Smooth muscle cell (in vitro differentiated cells): Measurements from ENCODE around the gene EFHC1. TPM values are rescaled to one million over a fixed set of nuclear protein-coding genes. Genes with fewer than 3 reads are reported as not detected.
"Not testable (repeated sequence)": the region's sequence is repeated elsewhere in the genome, so short reads cannot be mapped to it uniquely, and the experiment has no call there.

Experiments used
- DNase-seq: peaks from one replicate; lab custom pipeline; 2025; ENCODE audit not compliant: unreplicated experiment; lab: John Stamatoyannopoulos, UW
- H2AFZ ChIP-seq: fragments of 200-600 bp; sonication (generic); 2 replicates; pipeline ENCODE4 v1.6.0; 2016; ENCODE audit warnings: antibody characterized with exemption, low read depth, mild to moderate bottlenecking
- H3F3A ChIP-seq: fragments of 200-600 bp; sonication (generic); 2 replicates; pipeline ENCODE4 v1.6.0; 2017; ENCODE audit warnings: antibody characterized with exemption, low read depth
- H3K27ac ChIP-seq: fragments of 200-600 bp; sonication (generic); 2 replicates; pipeline ENCODE4 v1.5.1; 2016; ENCODE audit warnings: low read depth, mild to moderate bottlenecking
- H3K27me3 ChIP-seq: fragments of 200-600 bp; sonication (generic); 2 replicates; pipeline ENCODE4 v1.6.1; 2016; ENCODE audit warnings: low read depth, mild to moderate bottlenecking
- H3K36me3 ChIP-seq: fragments of 200-600 bp; sonication (generic); 2 replicates; pipeline ENCODE4 v1.5.1; 2016; ENCODE audit warnings: low read depth
- H3K4me1 ChIP-seq: fragments of 200-600 bp; sonication (generic); 2 replicates; pipeline ENCODE4 v1.5.1; 2016; ENCODE audit warnings: low read depth
- H3K4me2 ChIP-seq: fragments of 200-600 bp; sonication (generic); 2 replicates; pipeline ENCODE4 v1.6.0; 2016; ENCODE audit warnings: mild to moderate bottlenecking
- H3K4me3 ChIP-seq: fragments of 200-600 bp; sonication (generic); 2 replicates; pipeline ENCODE4 v1.5.1; 2016; ENCODE audit warnings: mild to moderate bottlenecking
- H3K79me2 ChIP-seq: fragments of 200-600 bp; sonication (generic); 2 replicates; pipeline ENCODE4 v1.6.0; 2016; ENCODE audit warnings: low read depth, mild to moderate bottlenecking
- H3K9ac ChIP-seq: fragments of 200-600 bp; sonication (generic); 2 replicates; pipeline ENCODE4 v1.6.0; 2016; ENCODE audit warnings: low read depth
- H3K9me3 ChIP-seq: fragments of 200-600 bp; sonication (generic); replicated peaks from 2 replicates; pipeline ENCODE4 v1.5.1; 2016; ENCODE audit warnings: low read depth
- H4K20me1 ChIP-seq: fragments of 200-600 bp; sonication (generic); 2 replicates; pipeline ENCODE4 v1.6.0; 2016; ENCODE audit warnings: low read depth
- WGBS: methylation state at CpG from one replicate; pipeline ENCODE4 v1.1.7; 2016; ENCODE audit warnings: low lambda C conversion rate; 5-methylcytosine and 5-hydroxymethylcytosine counted together
- polyA plus RNA-seq: library from polyadenylated mRNA; unstranded; fragments of >200 nt; fragmentation: Nextera tagmentation; extraction: Ambion mirVana; gene quantifications from 2 replicates; pipeline ENCODE4 v1.2.1, GENCODE V29; 2016
- total RNA-seq: library from RNA; depleted of rRNA; stranded (reverse); fragments of >200 nt; gene quantifications from 2 replicates; pipeline ENCODE4 v1.2.3, GENCODE V29; 2014
- TF ChIP-seq, protein P1 (sequence below): fragments of 200-600 bp; sonication (generic); IDR thresholded peaks from 2 replicates; pipeline ENCODE4 v1.5.1; 2017; ENCODE audit warnings: borderline replicate concordance, mild to moderate bottlenecking, antibody characterized with exemption; ENCODE audit not compliant: insufficient read depth, poor library complexity, severe bottlenecking

EFHC1 gene
- total and polyA plus RNA-seq, 2 experiments from 2014 or later = 11.0 to 25.9 TPM

DNA sequence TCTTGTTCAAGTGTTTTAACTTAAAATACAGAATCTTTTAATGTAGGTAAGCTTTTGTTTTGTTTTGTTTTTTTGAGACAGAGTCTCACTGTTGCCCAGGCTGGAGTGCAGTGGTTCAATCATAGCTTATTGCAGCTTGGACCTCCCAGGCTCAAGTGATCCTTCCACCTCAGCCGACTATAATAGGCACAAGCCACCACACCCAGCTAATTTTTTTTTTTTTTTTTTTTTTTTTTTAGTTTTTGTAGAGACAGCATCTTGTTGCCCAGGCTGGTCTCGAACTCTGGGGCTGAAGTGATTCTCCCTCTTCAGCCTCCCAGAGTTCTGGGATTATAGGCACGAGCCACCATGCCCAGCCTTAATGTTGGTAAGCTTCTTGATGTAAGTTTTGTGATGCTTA, 3.3 kb downstream of the EFHC1 start:
- H3K27ac ChIP-seq = peak overlapping the region; percentile 83
- WGBS = 73% methylated on average over 3 of the region's 3 CpGs
- DNase-seq = no peak

DNA sequence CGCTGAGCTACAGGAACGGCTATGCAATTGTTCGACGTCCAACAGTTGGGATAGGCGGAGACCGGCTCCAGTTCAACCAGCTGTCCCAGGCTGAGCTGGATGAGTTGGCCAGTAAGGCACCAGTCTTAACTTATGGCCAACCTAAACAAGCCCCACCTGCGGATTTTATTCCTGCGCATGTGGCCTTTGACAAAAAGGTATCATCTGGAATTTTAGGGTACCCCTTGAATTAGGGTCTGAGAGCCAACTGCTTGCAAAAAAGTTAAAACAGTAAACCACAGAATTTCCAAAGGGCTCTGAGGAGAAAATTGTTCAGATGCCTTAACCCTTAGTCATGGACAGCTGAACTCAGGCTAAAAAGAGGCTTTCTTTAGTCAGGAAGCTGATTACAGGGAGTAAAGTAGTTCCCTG, 3.8 kb downstream of the EFHC1 start:
- no peaks in the 10 kb centered on the region for H3K9me3 ChIP-seq
- 30% methylated on average over 8 of the region's 8 CpGs for WGBS
- peak overlapping the region; percentile 52 for H3K4me2 ChIP-seq
- H3K27me3 ChIP-seq = no peaks in the 10 kb centered on the region
- no peaks in the 10 kb centered on the region for H3K79me2 ChIP-seq
- H3K9ac ChIP-seq = no peak overlapping the region
- peaks cover 18% of the 10 kb centered on the region for H3K4me1 ChIP-seq
- no peak overlapping the region for H2AFZ ChIP-seq
- H3F3A ChIP-seq = peaks cover 5% of the 10 kb centered on the region
- H4K20me1 ChIP-seq = no peaks in the 10 kb centered on the region
- H3K36me3 ChIP-seq = no peaks in the 10 kb centered on the region
- H3K27ac ChIP-seq = peak overlapping the region; percentile 83
- no peak for DNase-seq
- H3K4me3 ChIP-seq = no peak overlapping the region
- TF ChIP-seq, protein P1, sequence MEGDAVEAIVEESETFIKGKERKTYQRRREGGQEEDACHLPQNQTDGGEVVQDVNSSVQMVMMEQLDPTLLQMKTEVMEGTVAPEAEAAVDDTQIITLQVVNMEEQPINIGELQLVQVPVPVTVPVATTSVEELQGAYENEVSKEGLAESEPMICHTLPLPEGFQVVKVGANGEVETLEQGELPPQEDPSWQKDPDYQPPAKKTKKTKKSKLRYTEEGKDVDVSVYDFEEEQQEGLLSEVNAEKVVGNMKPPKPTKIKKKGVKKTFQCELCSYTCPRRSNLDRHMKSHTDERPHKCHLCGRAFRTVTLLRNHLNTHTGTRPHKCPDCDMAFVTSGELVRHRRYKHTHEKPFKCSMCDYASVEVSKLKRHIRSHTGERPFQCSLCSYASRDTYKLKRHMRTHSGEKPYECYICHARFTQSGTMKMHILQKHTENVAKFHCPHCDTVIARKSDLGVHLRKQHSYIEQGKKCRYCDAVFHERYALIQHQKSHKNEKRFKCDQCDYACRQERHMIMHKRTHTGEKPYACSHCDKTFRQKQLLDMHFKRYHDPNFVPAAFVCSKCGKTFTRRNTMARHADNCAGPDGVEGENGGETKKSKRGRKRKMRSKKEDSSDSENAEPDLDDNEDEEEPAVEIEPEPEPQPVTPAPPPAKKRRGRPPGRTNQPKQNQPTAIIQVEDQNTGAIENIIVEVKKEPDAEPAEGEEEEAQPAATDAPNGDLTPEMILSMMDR = no peak

More for the DNA sequence above, 3.3 kb downstream of the EFHC1 start:
- Histone ChIP-seq H4K20me1 (no peaks in the 10 kb centered on the region), H3K4me3 (no peak overlapping the region), H3K79me2 (no peaks in the 10 kb centered on the region), H3K4me1 (peaks cover 18% of the 10 kb centered on the region), H3F3A (peaks cover 5% of the 10 kb centered on the region), H3K4me2 (peak overlapping the region; percentile 52), H3K27me3 (no peaks in the 10 kb centered on the region), H3K9ac (no peak overlapping the region), H3K36me3 (no peaks in the 10 kb centered on the region), H3K9me3 (no peaks in the 10 kb centered on the region), H2AFZ (no peak overlapping the region)
- TF ChIP-seq, protein P1 = no peak

DNA sequence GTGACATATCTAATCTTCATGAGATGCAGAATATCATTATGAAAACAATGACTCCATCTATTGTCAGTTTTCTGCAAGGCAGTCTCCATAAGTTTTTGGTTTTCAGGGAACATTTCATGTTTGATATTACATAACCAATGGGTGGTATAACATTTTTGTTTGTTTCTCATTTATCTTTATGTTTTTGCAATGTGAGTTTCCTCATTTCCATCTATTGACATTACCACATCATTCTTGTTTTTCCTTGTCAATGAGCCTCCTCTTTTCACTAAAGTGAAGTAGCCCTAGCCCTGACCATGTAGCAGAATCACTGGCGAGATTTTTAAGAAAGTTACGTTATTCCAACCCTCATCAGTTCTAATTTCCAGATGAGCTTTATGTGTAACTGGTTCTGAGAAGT, 4.4 kb downstream of the EFHC1 start:
- Histone ChIP-seq H3K4me3 (no peak overlapping the region), H3K4me2 (peak overlapping the region; percentile 52), H3F3A (peaks cover 5% of the 10 kb centered on the region), H3K4me1 (peaks cover 13% of the 10 kb centered on the region), H3K9ac (no peak overlapping the region), H3K27ac (peak overlapping the region; percentile 83), H4K20me1 (no peaks in the 10 kb centered on the region), H3K36me3 (no peaks in the 10 kb centered on the region), H3K9me3 (no peaks in the 10 kb centered on the region), H3K79me2 (no peaks in the 10 kb centered on the region), H3K27me3 (no peaks in the 10 kb centered on the region), H2AFZ (no peak overlapping the region)
- TF ChIP-seq, protein P1 = no peak
- no peak for DNase-seq
- 78% methylated on average over 2 of the region's 2 CpGs for WGBS

DNA sequence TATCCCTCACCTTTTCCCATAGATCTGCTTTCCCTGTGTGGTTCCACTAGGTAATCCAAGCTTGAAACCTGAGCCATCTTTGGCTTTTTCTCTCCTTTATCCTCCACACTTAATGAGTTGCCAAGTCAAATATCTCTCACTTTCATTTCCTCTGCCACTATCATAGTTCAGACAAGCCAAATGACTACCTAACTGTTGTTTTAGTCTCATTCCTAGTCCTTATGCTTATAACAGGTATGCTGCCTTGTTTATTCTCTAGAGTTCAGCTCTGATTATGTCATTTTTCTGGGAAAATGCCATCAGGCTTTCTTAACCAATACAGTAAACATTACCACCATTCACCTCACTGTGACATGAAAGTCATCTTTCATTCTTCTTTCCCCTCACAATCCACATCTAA, 6.5 kb downstream of the EFHC1 start:
- Histone ChIP-seq H3K4me3 (no peak overlapping the region), H3K36me3 (no peaks in the 10 kb centered on the region), H3K4me2 (no peak overlapping the region), H3K9ac (no peak overlapping the region), H3K27ac (no peak overlapping the region), H3K9me3 (no peaks in the 10 kb centered on the region), H3K79me2 (no peaks in the 10 kb centered on the region), H3K4me1 (peaks cover 5% of the 10 kb centered on the region), H4K20me1 (no peaks in the 10 kb centered on the region), H2AFZ (no peak overlapping the region), H3K27me3 (no peaks in the 10 kb centered on the region), H3F3A (peaks cover 5% of the 10 kb centered on the region)
- no peak for DNase-seq
- TF ChIP-seq, protein P1 = no peak

DNA sequence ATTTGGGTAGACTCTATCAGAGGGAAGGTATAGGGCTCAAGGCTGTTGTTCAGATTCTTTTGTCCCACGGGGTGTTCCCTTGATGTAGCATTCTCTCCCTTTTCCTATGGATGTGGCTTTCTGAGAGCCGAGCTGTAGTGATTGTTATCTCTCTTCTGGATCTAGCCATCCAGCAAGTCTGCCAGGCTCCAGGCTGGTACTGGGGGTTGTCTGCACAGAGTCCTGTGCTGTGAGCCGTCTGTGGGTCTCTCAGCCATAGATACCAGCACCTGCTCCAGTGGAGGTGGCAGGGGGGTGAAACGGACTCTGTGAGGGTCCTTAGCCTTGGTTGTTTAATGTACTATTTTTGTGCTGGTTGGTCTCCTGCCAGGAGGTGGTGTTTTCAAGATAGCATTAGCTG, 13.2 kb downstream of the EFHC1 start:
- not testable (repeated sequence) for H3K4me3 ChIP-seq, H3K27ac ChIP-seq, H4K20me1 ChIP-seq, H2AFZ ChIP-seq, H3K4me2 ChIP-seq, H3F3A ChIP-seq, H3K4me1 ChIP-seq, H3K27me3 ChIP-seq, H3K79me2 ChIP-seq, DNase-seq, H3K9ac ChIP-seq, H3K36me3 ChIP-seq, H3K9me3 ChIP-seq
- 72% methylated on average over 4 of the region's 4 CpGs for WGBS
